ENCODE data around the gene PRDM7.

PRDM7 gene

GRCh38 chr16:90027611-90028010 is 49.5 kb downstream of the PRDM7 start:
- no peaks in the 10 kb centered on the region for H3K27me3 ChIP-seq (ENCODE audit: control insufficient read depth, insufficient read depth, low read length, poor library complexity, severe bottlenecking)
- WGBS, 2 experiments, result 95 to 97% methylated on average over 17 of the region's 17 CpGs

GRCh38 chr16:90026135-90026534 is 51.0 kb downstream of the PRDM7 start:
- WGBS, 2 experiments, result 87 to 91% methylated on average over 8 of the region's 8 CpGs
- Histone ChIP-seq H3K9me3 (ENCODE audit: control insufficient read depth, low read length) (no peaks in the 10 kb centered on the region), H3K27me3 (ENCODE audit: control insufficient read depth, insufficient read depth, low read length, poor library complexity, severe bottlenecking) (no peaks in the 10 kb centered on the region), H3K4me1 (ENCODE audit: control insufficient read depth, insufficient read depth, low read length) (peaks cover 8% of the 10 kb centered on the region), H3K4me3 (ENCODE audit: insufficient read depth, low read depth, low read length) (no peak overlapping the region), H3K36me3 (ENCODE audit: control insufficient read depth, insufficient read depth, low read length) (no peaks in the 10 kb centered on the region), H3K27ac (ENCODE audit: insufficient read depth, low read depth, low read length, poor library complexity, severe bottlenecking) (no peak overlapping the region)

More at GRCh38 chr16:90027611-90028010, 49.5 kb downstream of the PRDM7 start:
- no peak overlapping the region for H3K4me3 ChIP-seq (ENCODE audit: insufficient read depth, low read depth, low read length)
- H3K4me1 ChIP-seq (ENCODE audit: control insufficient read depth, insufficient read depth, low read length), result peaks cover 8% of the 10 kb centered on the region
- no peaks in the 10 kb centered on the region for H3K9me3 ChIP-seq (ENCODE audit: control insufficient read depth, low read length)
- H3K36me3 ChIP-seq (ENCODE audit: control insufficient read depth, insufficient read depth, low read length), result peaks cover 3% of the 10 kb centered on the region
- H3K27ac ChIP-seq (ENCODE audit: insufficient read depth, low read depth, low read length, poor library complexity, severe bottlenecking), result no peak overlapping the region

GRCh38 chr16:90023078-90023447 is 54.1 kb downstream of the PRDM7 start:
- Histone ChIP-seq H3K9me3 (ENCODE audit: control insufficient read depth, low read length) (no peaks in the 10 kb centered on the region), H3K4me3 (ENCODE audit: insufficient read depth, low read depth, low read length) (peak overlapping the region; percentile 67), H3K4me1 (ENCODE audit: control insufficient read depth, insufficient read depth, low read length) (peaks cover 12% of the 10 kb centered on the region), H3K36me3 (ENCODE audit: control insufficient read depth, insufficient read depth, low read length) (no peaks in the 10 kb centered on the region), H3K27me3 (ENCODE audit: control insufficient read depth, insufficient read depth, low read length, poor library complexity, severe bottlenecking) (peaks cover 19% of the 10 kb centered on the region), H3K27ac (ENCODE audit: insufficient read depth, low read depth, low read length, poor library complexity, severe bottlenecking) (peak overlapping the region; percentile 39)
- WGBS, 2 experiments, result 65 to 71% methylated on average over 7 of the region's 7 CpGs

GRCh38 chr16:90022209-90023077 is 54.7 kb downstream of the PRDM7 start:
- no peaks in the 10 kb centered on the region for H3K36me3 ChIP-seq (ENCODE audit: control insufficient read depth, insufficient read depth, low read length)
- peak overlapping the region; percentile 67 for H3K4me3 ChIP-seq (ENCODE audit: insufficient read depth, low read depth, low read length)
- WGBS, 2 experiments, result 24 to 26% methylated on average over 57 of the region's 57 CpGs
- H3K9me3 ChIP-seq (ENCODE audit: control insufficient read depth, low read length), result no peaks in the 10 kb centered on the region
- peaks cover 23% of the 10 kb centered on the region for H3K27me3 ChIP-seq (ENCODE audit: control insufficient read depth, insufficient read depth, low read length, poor library complexity, severe bottlenecking)
- peak overlapping the region; percentile 39 for H3K27ac ChIP-seq (ENCODE audit: insufficient read depth, low read depth, low read length, poor library complexity, severe bottlenecking)
- H3K4me1 ChIP-seq (ENCODE audit: control insufficient read depth, insufficient read depth, low read length), result peaks cover 12% of the 10 kb centered on the region

GRCh38 chr16:90020838-90021382 is 56.2 kb downstream of the PRDM7 start:
- Histone ChIP-seq H3K27me3 (ENCODE audit: control insufficient read depth, insufficient read depth, low read length, poor library complexity, severe bottlenecking) (peaks cover 23% of the 10 kb centered on the region), H3K9me3 (ENCODE audit: control insufficient read depth, low read length) (no peaks in the 10 kb centered on the region), H3K27ac (ENCODE audit: insufficient read depth, low read depth, low read length, poor library complexity, severe bottlenecking) (no peak overlapping the region), H3K4me3 (ENCODE audit: insufficient read depth, low read depth, low read length) (no peak overlapping the region), H3K4me1 (ENCODE audit: control insufficient read depth, insufficient read depth, low read length) (peaks cover 12% of the 10 kb centered on the region), H3K36me3 (ENCODE audit: control insufficient read depth, insufficient read depth, low read length) (no peaks in the 10 kb centered on the region)
- 67 to 78% methylated on average over 2 of the region's 2 CpGs for WGBS, 2 experiments

GRCh38 chr16:90020260-90020837 is 56.8 kb downstream of the PRDM7 start:
- H3K4me1 ChIP-seq (ENCODE audit: control insufficient read depth, insufficient read depth, low read length), result peaks cover 12% of the 10 kb centered on the region
- H3K36me3 ChIP-seq (ENCODE audit: control insufficient read depth, insufficient read depth, low read length), result no peaks in the 10 kb centered on the region
- H3K27me3 ChIP-seq (ENCODE audit: control insufficient read depth, insufficient read depth, low read length, poor library complexity, severe bottlenecking), result peaks cover 23% of the 10 kb centered on the region
- peak overlapping the region; percentile 58 for H3K4me3 ChIP-seq (ENCODE audit: insufficient read depth, low read depth, low read length)
- WGBS, 2 experiments, result 15 to 24% methylated on average over 9 of the region's 9 CpGs
- no peak overlapping the region for H3K27ac ChIP-seq (ENCODE audit: insufficient read depth, low read depth, low read length, poor library complexity, severe bottlenecking)
- no peaks in the 10 kb centered on the region for H3K9me3 ChIP-seq (ENCODE audit: control insufficient read depth, low read length)

GRCh38 chr16:90019543-90020259 is 57.4 kb downstream of the PRDM7 start:
- Histone ChIP-seq H3K36me3 (ENCODE audit: control insufficient read depth, insufficient read depth, low read length) (no peaks in the 10 kb centered on the region), H3K27ac (ENCODE audit: insufficient read depth, low read depth, low read length, poor library complexity, severe bottlenecking) (no peak overlapping the region), H3K27me3 (ENCODE audit: control insufficient read depth, insufficient read depth, low read length, poor library complexity, severe bottlenecking) (peaks cover 23% of the 10 kb centered on the region), H3K9me3 (ENCODE audit: control insufficient read depth, low read length) (no peaks in the 10 kb centered on the region), H3K4me3 (ENCODE audit: insufficient read depth, low read depth, low read length) (peak overlapping the region; percentile 58), H3K4me1 (ENCODE audit: control insufficient read depth, insufficient read depth, low read length) (peaks cover 12% of the 10 kb centered on the region)
- 1% methylated on average over 57 of the region's 57 CpGs for WGBS, 2 experiments

GRCh38 chr16:90018652-90019542 is 58.2 kb downstream of the PRDM7 start, which contains the start of gene DBNDD1:
Gene DBNDD1, minus strand, starts transcription at chr16:90019456. Its CDS starts 115 bp downstream, at chr16:90019341.
- Histone ChIP-seq H3K36me3 (ENCODE audit: control insufficient read depth, insufficient read depth, low read length) (no peaks in the 10 kb centered on the region), H3K27me3 (ENCODE audit: control insufficient read depth, insufficient read depth, low read length, poor library complexity, severe bottlenecking) (peaks cover 23% of the 10 kb centered on the region), H3K4me3 (ENCODE audit: insufficient read depth, low read depth, low read length) (peak within 1 kb of the TSS; percentile 60), H3K27ac (ENCODE audit: insufficient read depth, low read depth, low read length, poor library complexity, severe bottlenecking) (no peak within 1 kb of the TSS), H3K4me1 (ENCODE audit: control insufficient read depth, insufficient read depth, low read length) (peaks cover 12% of the 10 kb centered on the region), H3K9me3 (ENCODE audit: control insufficient read depth, low read length) (no peaks in the 10 kb centered on the region)
- WGBS, 2 experiments, result 1% methylated on average over 103 of the region's 103 CpGs

GRCh38 chr16:90018297-90018651 is 58.9 kb downstream of the PRDM7 start:
- Histone ChIP-seq H3K27ac (ENCODE audit: insufficient read depth, low read depth, low read length, poor library complexity, severe bottlenecking) (no peak overlapping the region), H3K36me3 (ENCODE audit: control insufficient read depth, insufficient read depth, low read length) (no peaks in the 10 kb centered on the region), H3K27me3 (ENCODE audit: control insufficient read depth, insufficient read depth, low read length, poor library complexity, severe bottlenecking) (peaks cover 23% of the 10 kb centered on the region), H3K9me3 (ENCODE audit: control insufficient read depth, low read length) (no peaks in the 10 kb centered on the region), H3K4me3 (ENCODE audit: insufficient read depth, low read depth, low read length) (peak overlapping the region; percentile 60), H3K4me1 (ENCODE audit: control insufficient read depth, insufficient read depth, low read length) (peaks cover 12% of the 10 kb centered on the region)
- 15 to 17% methylated on average over 7 of the region's 7 CpGs for WGBS, 2 experiments

Data from ectodermal cell (in vitro differentiated cells).